Measurements from ENCODE around the gene ERN1.

Gene ERN1

DNA sequence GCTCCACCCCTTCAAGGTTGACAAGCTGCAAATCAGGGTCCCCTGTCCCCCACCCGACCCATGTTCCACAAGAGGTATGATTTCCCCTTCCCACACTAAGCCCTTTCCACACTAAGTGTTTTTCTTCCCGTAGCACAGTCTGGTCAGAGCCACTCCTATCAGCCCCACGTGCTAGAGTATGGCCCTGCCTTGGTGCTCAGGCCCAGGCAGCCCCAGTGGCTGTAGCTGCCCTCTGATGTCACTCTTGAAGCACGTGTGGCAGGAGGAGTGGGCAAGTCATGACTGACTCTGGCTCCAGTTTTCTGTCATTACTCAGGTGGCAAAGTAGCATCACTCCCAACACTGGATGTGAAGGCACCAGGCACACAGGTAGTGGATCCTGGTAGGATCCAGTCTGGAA is 35.4 kb upstream of the ERN1 start:
- H3K4me3 ChIP-seq (ENCODE audit: low read depth, low read length): no peak overlapping the region
- no peak for DNase-seq (ENCODE audit: low read depth)
- TF ChIP-seq, protein P1, sequence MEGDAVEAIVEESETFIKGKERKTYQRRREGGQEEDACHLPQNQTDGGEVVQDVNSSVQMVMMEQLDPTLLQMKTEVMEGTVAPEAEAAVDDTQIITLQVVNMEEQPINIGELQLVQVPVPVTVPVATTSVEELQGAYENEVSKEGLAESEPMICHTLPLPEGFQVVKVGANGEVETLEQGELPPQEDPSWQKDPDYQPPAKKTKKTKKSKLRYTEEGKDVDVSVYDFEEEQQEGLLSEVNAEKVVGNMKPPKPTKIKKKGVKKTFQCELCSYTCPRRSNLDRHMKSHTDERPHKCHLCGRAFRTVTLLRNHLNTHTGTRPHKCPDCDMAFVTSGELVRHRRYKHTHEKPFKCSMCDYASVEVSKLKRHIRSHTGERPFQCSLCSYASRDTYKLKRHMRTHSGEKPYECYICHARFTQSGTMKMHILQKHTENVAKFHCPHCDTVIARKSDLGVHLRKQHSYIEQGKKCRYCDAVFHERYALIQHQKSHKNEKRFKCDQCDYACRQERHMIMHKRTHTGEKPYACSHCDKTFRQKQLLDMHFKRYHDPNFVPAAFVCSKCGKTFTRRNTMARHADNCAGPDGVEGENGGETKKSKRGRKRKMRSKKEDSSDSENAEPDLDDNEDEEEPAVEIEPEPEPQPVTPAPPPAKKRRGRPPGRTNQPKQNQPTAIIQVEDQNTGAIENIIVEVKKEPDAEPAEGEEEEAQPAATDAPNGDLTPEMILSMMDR (IDR thresholded peaks at IDR 0.05; ENCODE audit: low read depth, low read length): no peak
- TF ChIP-seq MYC (IDR thresholded peaks at IDR 0.05; ENCODE audit: low read depth, low read length) (no peak), POLR2A (IDR thresholded peaks at IDR 0.05; ENCODE audit: extremely low read depth, insufficient read length) (no peak)
- TF ChIP-seq, protein P2, sequence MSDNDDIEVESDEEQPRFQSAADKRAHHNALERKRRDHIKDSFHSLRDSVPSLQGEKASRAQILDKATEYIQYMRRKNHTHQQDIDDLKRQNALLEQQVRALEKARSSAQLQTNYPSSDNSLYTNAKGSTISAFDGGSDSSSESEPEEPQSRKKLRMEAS (IDR thresholded peaks at IDR 0.05; ENCODE audit: low read depth, low read length): no peak

DNA sequence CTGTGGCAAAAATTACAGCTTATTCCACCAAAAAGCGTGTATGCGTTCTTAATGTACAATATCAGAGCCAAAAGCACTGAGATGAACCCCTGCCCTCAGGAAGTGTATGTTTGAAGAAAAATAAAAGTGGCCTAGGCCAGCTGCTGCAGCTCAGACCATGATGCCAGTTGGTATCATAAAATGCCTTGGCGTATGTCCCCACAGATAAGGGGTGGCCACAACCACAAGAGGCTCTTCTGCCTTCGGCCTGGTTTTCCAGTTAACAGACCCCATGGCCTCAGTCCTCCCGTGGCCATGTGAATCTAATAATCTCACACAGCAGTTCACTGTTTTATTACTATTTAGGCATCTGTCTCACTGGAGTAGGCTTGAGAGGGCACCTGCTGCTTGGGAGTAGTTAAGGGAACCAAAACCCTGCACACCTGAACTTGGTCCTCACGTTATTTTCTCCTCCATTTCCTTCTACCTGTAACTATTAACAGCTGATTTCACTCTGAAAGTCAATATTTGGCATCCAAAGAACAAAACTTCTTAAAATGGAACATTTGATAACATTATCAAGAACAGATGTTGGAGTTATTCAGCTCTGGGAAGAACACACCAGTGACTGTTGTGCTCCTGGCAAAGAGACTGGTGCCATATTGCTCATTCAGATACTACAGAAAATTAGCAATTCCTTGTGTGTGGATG is 34.8 kb upstream of the ERN1 start:
- no peak for DNase-seq (ENCODE audit: low read depth)
- no peak overlapping the region for H3K4me3 ChIP-seq (ENCODE audit: low read depth, low read length)
- TF ChIP-seq POLR2A (IDR thresholded peaks at IDR 0.05; ENCODE audit: extremely low read depth, insufficient read length) (no peak), MYC (IDR thresholded peaks at IDR 0.05; ENCODE audit: low read depth, low read length) (no peak)
- TF ChIP-seq, protein P2 (IDR thresholded peaks at IDR 0.05; ENCODE audit: low read depth, low read length): no peak
- TF ChIP-seq, protein P1 (IDR thresholded peaks at IDR 0.05; ENCODE audit: low read depth, low read length): no peak

DNA sequence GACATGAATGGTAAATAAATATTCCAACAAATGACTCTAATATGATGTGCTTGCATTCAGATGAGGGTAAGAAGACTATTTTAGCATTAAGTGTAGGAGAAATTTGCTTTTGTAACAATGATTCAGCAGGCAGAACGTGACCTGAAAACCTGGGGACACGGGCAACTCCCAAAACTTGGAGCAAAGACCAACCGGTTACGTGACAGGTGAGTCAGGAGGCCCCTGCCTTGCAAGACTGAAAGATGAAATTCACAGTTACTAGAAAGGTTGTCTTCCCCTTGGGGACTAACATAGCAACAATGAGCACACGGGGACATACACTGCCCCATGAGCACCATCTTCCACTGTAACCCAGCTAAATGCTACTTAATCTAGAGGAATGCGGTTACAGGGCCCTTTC is 33.5 kb upstream of the ERN1 start:
- H3K4me3 ChIP-seq (ENCODE audit: low read depth, low read length): no peak overlapping the region
- TF ChIP-seq, protein P2 (IDR thresholded peaks at IDR 0.05; ENCODE audit: low read depth, low read length): no peak
- TF ChIP-seq MYC (IDR thresholded peaks at IDR 0.05; ENCODE audit: low read depth, low read length): no peak
- TF ChIP-seq, protein P1 (IDR thresholded peaks at IDR 0.05; ENCODE audit: low read depth, low read length): no peak
- no peak for TF ChIP-seq POLR2A (IDR thresholded peaks at IDR 0.05; ENCODE audit: extremely low read depth, insufficient read length)
- DNase-seq (ENCODE audit: low read depth): no peak

DNA sequence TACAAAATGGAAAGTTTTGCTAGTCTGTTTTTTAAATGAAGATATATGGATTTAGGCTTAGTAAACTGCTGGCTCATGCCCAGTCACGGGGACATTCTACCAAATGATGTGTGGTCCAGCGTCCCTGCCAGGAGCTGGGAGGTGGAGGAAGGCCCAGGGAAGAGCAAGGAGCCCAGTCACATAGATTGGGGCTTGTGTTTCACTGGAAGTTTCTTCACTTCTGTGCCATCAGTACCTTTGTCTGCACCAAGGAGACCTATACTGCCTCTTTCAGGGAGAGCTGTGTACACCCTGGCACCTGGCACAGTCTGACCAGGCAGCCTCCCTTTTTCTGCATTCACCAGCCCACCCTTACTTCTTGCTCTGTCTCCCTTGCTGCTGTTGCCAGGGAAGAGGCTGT is 32.6 kb upstream of the ERN1 start:
- no peak overlapping the region for H3K4me3 ChIP-seq (ENCODE audit: low read depth, low read length)
- TF ChIP-seq, protein P2 (IDR thresholded peaks at IDR 0.05; ENCODE audit: low read depth, low read length): no peak
- TF ChIP-seq POLR2A (IDR thresholded peaks at IDR 0.05; ENCODE audit: extremely low read depth, insufficient read length) (no peak), MYC (IDR thresholded peaks at IDR 0.05; ENCODE audit: low read depth, low read length) (no peak)
- TF ChIP-seq, protein P1 (IDR thresholded peaks at IDR 0.05; ENCODE audit: low read depth, low read length): no peak
- no peak for DNase-seq (ENCODE audit: low read depth)

DNA sequence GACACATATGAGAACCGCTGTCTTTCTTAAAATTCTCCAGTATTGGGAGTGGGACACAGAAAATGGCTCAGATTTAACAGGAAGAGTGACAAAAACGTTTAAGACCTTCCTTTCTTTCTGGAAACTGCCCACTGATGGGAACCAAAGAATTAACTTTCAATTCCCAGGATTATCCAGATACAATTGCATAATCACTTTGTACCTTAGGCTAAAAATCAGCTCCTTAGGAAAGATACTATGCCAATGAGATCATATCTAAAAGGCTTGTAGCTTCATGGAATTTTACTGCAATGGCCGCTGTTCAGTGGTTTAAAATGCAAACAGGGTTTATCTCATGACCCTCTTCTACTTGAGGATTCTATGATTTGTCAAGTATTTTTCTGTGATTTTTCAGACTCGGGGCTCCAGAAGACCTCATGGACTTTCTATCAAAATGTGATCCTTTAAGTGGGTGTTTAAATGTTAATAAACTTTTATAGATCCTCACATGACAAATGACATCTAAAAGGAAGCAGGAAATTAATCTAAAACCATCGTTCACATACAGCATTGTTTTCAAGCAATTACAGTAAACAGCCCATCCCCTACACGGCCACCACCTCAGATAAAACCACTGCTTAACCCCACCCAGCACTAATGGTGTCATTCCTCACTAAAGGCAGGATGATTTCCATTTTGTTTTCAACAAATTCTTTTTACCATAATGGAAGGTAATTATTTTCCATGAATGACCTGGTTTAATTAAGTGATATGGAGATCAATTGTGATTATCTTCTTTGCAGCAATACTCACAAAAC is 31.6 kb upstream of the ERN1 start:
- DNase-seq (ENCODE audit: low read depth): no peak
- H3K4me3 ChIP-seq (ENCODE audit: low read depth, low read length): no peak overlapping the region

More for the DNA sequence above, 31.6 kb upstream of the ERN1 start:
- no peak for TF ChIP-seq MYC (IDR thresholded peaks at IDR 0.05; ENCODE audit: low read depth, low read length)
- TF ChIP-seq, protein P2 (IDR thresholded peaks at IDR 0.05; ENCODE audit: low read depth, low read length): no peak
- TF ChIP-seq, protein P1 (IDR thresholded peaks at IDR 0.05; ENCODE audit: low read depth, low read length): no peak
- TF ChIP-seq POLR2A (IDR thresholded peaks at IDR 0.05; ENCODE audit: extremely low read depth, insufficient read length): no peak

Measured in NB4 (cell line).